Adrenal gland (tissue), 5 donors: ENCODE data around the gene RIBC2.

ENCODE experiments used
- POLR2A ChIP-seq, 2 donors: fragments of 450-650 bp; IDR thresholded peaks; one replicate each; pipeline ENCODE4 v1.6.1; 2017; ENCODE audit warnings: antibody characterized with exemption in 2 of 2, mild to moderate bottlenecking in 2 of 2, moderate library complexity in 1 of 2
- TF ChIP-seq, protein P1 (sequence below), 6 experiments: fragments of 450-650 bp in 4 of 6; fragments of 200-600 bp in 2 of 6; sonication (generic) in 1 of 6; IDR thresholded peaks; 1 replicate in 5 of 6; 2 replicates in 1 of 6; pipeline versions ENCODE4 v1.5.1 to v1.8.0; 2016 to 2021; ENCODE audit warnings: antibody characterized with exemption in 6 of 6, mild to moderate bottlenecking in 2 of 6, moderate library complexity in 1 of 6
- donor health status: DM: no; HTN: no; CAD: no.

DNA sequence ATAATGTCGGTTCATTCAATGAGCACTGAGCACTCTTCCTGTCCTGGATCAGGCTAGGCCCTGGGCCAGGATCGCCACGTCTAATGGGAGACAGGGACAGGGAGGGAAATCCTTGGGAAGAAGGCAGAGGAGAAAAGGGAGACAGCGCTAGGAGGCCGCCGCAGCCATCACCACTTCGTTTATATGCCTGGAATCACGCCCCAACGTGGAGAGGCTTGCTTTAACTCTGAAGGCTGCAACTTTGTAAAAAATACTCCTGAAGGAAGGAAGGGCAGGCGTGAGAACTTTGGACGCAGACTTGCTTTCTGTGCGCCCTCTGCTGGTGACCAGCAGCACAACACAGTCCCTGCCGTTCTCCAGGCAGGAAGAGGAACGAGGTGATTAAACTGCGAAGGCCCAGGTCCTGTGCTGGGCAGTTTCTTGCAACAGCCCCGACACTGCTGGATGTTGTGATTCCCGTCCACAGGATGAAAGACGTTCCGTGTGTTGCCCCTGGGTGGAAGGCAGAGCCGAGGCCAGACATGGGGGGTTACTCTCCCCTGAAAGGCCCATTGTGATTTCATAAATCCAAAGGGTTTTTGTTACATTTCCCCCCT lies 22.1 kb downstream of the RIBC2 start:
- TF ChIP-seq, protein P1, sequence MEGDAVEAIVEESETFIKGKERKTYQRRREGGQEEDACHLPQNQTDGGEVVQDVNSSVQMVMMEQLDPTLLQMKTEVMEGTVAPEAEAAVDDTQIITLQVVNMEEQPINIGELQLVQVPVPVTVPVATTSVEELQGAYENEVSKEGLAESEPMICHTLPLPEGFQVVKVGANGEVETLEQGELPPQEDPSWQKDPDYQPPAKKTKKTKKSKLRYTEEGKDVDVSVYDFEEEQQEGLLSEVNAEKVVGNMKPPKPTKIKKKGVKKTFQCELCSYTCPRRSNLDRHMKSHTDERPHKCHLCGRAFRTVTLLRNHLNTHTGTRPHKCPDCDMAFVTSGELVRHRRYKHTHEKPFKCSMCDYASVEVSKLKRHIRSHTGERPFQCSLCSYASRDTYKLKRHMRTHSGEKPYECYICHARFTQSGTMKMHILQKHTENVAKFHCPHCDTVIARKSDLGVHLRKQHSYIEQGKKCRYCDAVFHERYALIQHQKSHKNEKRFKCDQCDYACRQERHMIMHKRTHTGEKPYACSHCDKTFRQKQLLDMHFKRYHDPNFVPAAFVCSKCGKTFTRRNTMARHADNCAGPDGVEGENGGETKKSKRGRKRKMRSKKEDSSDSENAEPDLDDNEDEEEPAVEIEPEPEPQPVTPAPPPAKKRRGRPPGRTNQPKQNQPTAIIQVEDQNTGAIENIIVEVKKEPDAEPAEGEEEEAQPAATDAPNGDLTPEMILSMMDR (IDR thresholded peaks at IDR 0.05): peak; percentile 95 to 98 (median 98)
- no peak for TF ChIP-seq POLR2A (IDR thresholded peaks at IDR 0.05)
